ENCODE results near the gene MKX. TPM values are rescaled to one million over a fixed set of nuclear protein-coding genes. Genes with fewer than 3 reads are reported as not detected.

MKX gene
- total RNA-seq, 6 experiments from 2014 or later, result 0.29 to 2.1 (median 0.66) TPM

- intact Hi-C loops (cut with DNase I), result no loop called here
- Histone ChIP-seq H3K4me1 (no peaks in the 10 kb centered on the region), H3K27me3 (no peaks in the 10 kb centered on the region), H3K4me3 (no peak overlapping the region), H3K36me3 (no peaks in the 10 kb centered on the region), H3K27ac (no peak overlapping the region), H3K9me3 (no peaks in the 10 kb centered on the region)
- no peak for TF ChIP-seq POLR2A (IDR thresholded peaks at IDR 0.05)
- no peak for TF ChIP-seq CTCF (IDR thresholded peaks at IDR 0.05)
- ATAC-seq (no peak), DNase-seq (no peak)
- 49% methylated on average over 10 of the region's 10 CpGs for WGBS (ENCODE audit: insufficient coverage, low coverage, low lambda C conversion rate, missing lambda C conversion rate)
Observed at GRCh38 chr10:27625452-27626211, 120.0 kb downstream of the MKX start.

GRCh38 chr10:27624941-27625340 is 120.7 kb downstream of the MKX start:
- Histone ChIP-seq H3K9me3 (no peaks in the 10 kb centered on the region), H3K36me3 (no peaks in the 10 kb centered on the region), H3K27ac (no peak overlapping the region), H3K4me3 (no peak overlapping the region), H3K27me3 (no peaks in the 10 kb centered on the region), H3K4me1 (no peaks in the 10 kb centered on the region)
- WGBS (ENCODE audit: insufficient coverage, low coverage, low lambda C conversion rate, missing lambda C conversion rate), result 82% methylated on average over 9 of the region's 9 CpGs
- TF ChIP-seq CTCF (IDR thresholded peaks at IDR 0.05), result no peak
- no peak for TF ChIP-seq POLR2A (IDR thresholded peaks at IDR 0.05)
- ATAC-seq (no peak), DNase-seq (no peak)
- intact Hi-C loops (cut with DNase I), result no loop called here

Small RNAs within 50 kb of the gene (small RNA-seq; reads per million reads assigned to genes)
- 0 reads per million in 2 experiments for gene RN7SKP132

Other genes with a start within 250 kb of the MKX start
- gene RAB18, start 241.5 kb downstream of the MKX start, total RNA-seq, result 10 to 100 TPM; 25.6 to 66.1 (median 53.3) TPM

Measured in right lobe of liver (tissue), 6 donors.